Muscle of leg (tissue), 11 donors: ENCODE data around the gene TAS2R3. TPM values are rescaled to one million over a fixed set of nuclear protein-coding genes. Genes with fewer than 3 reads are reported as not detected.
"Not testable (repeated sequence)": the region's sequence is repeated elsewhere in the genome, so short reads cannot be mapped to it uniquely, and the experiment has no call there.

ENCODE experiments used
- DNase-seq: peaks from one replicate; pipeline ENCODE4 v3.0.0; 2013
- H3K27ac ChIP-seq: one replicate; pipeline ENCODE4 v1.5.1; 2013; ENCODE audit warnings: mild to moderate bottlenecking, low read length, control low read depth
- H3K27me3 ChIP-seq: one replicate; pipeline ENCODE4 v1.6.1; 2013; ENCODE audit warnings: low read length; ENCODE audit not compliant: control insufficient read depth, insufficient read depth
- H3K36me3 ChIP-seq: one replicate; pipeline ENCODE4 v1.6.1; 2013; ENCODE audit warnings: low read length; ENCODE audit not compliant: control insufficient read depth, insufficient read depth
- H3K4me1 ChIP-seq: one replicate; pipeline ENCODE4 v1.6.1; 2013; ENCODE audit warnings: low read length; ENCODE audit not compliant: control insufficient read depth, insufficient read depth
- H3K4me3 ChIP-seq: one replicate; pipeline ENCODE4 v1.5.1; 2013; ENCODE audit warnings: low read length, control low read depth
- H3K9me3 ChIP-seq: replicated peaks from 2 replicates; pipeline ENCODE4 v1.6.1; 2013; ENCODE audit warnings: low read depth, low read length; ENCODE audit not compliant: control insufficient read depth
- WGBS: methylation state at CpG from one replicate; pipeline ENCODE4 v1.1.5; 2013; ENCODE audit warnings: missing lambda C conversion rate; ENCODE audit not compliant: insufficient coverage; 5-methylcytosine and 5-hydroxymethylcytosine counted together
- polyA plus RNA-seq, 8 donors: library from polyadenylated mRNA; unstranded; fragments of 120-200 nt; gene quantifications; one replicate each; pipeline versions ENCODE4 v1.2.1 to v1.2.3, GENCODE V29; 2013; ENCODE audit warnings: inconsistent platforms in 1 of 8, low replicate concordance in 1 of 8; ENCODE audit not compliant: insufficient read length in 8 of 8, insufficient read depth in 1 of 8
- total RNA-seq: library from RNA; stranded (reverse); fragments of 120-200 nt; gene quantifications from one replicate; pipeline ENCODE4 v1.2.4, GENCODE V29; 2013

TAS2R3 gene
- total and polyA plus RNA-seq, 9 donors, result 0.12 to 1.5 (median 0.44) TPM; not detected in 1

DNA sequence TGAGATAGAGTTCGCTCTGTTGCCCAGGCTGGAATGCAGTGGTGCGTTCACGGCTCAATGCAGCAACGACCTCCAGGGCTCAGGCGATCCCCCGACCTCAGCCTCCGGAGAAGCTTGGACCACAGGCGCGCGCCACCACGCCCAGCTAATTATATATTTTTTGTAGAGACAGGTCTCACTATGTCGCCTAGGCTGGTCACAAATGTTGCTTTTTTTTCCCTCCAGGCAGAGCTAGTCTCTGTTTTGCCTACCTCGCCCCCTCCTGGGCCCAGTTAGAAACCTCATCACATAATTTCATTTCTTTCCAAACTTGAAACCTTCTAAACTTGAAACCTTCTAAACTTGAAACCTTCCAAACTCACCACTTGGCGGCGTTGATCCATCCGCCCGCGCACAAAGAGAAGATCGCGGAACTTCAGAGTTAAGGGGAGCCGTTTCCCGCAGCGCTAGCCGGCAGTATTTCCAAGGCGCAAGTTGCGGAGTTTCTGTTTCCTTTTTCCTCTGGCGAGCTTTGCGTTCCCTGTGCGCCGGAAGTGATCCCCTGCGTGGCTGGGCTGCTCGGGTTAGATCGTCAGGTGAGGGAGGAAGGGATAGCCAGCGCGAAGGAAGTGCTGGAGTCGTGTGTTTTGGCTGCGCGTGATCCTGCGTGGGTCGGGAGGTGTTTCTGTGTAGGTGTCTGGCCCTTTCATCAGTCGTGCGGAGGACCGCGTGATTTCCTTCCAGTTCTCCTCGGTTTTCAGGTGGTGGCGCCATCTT is 25.9 kb upstream of the TAS2R3 start, which contains the start of gene SSBP1:
TSS of gene SSBP1 (plus strand) at position 523 of the 756 bp plus-strand sequence. CDS start 809 bp downstream, outside the sequence.
- DNase-seq, result peak; percentile 99
- Histone ChIP-seq H3K27me3 (no peaks in the 10 kb centered on the region), H3K36me3 (peaks cover 10% of the 10 kb centered on the region), H3K4me3 (peak within 1 kb of the TSS; percentile 88), H3K27ac (peak within 1 kb of the TSS; percentile 88), H3K9me3 (no peaks in the 10 kb centered on the region), H3K4me1 (peaks cover 3% of the 10 kb centered on the region)
- 5% methylated on average over 29 of the region's 46 CpGs for WGBS

DNA sequence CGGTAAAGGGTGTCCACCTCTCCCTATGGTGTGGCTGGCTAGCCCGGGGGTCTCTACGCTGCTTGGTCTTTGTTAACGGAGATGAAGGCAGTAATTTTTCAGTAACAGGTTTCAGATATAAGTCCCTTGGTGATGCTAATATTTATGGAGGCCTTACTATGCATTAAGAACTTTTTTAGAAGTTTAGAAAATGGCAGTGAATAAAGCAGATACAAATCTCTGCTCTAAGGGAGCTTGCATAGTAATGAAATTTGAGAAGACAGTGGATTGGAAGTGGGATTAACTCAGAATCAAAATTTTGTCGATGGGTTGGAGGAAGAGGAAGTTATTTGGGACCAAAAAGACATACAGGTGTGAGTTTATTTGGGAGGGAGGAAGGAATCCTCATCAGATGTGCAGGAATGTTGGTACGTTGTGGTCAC is 25.3 kb upstream of the TAS2R3 start:
- Histone ChIP-seq H3K36me3 (peaks cover 16% of the 10 kb centered on the region), H3K9me3 (no peaks in the 10 kb centered on the region), H3K27me3 (no peaks in the 10 kb centered on the region), H3K27ac (peak overlapping the region; percentile 88), H3K4me1 (peaks cover 3% of the 10 kb centered on the region), H3K4me3 (peak overlapping the region; percentile 88)
- 0% methylated on average over 4 of the region's 6 CpGs for WGBS
- no peak for DNase-seq

DNA sequence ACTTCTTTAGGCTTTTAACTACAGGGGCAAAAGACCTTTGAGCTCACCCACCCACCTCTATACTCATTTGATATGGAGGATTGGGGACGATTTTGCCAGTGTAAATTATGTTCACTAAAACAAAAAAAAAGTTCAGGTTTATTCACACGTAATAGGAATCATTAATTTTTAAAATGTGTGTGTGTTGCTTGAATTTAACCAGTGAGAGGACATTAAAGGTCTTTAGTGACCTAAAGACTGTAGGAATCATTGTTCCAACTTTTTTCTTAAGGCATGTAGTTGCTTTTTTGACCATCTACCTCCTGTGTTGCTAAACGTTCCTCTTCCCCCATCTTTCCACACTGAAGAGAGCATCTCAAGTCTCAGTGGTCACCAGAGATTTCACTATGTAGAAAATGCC is 24.6 kb upstream of the TAS2R3 start:
- H3K27ac ChIP-seq, result no peak overlapping the region
- 70% methylated on average over 1 of the region's 3 CpGs for WGBS
- H3K9me3 ChIP-seq, result no peaks in the 10 kb centered on the region
- no peak for DNase-seq
- no peaks in the 10 kb centered on the region for H3K27me3 ChIP-seq
- no peak overlapping the region for H3K4me3 ChIP-seq
- H3K4me1 ChIP-seq, result peaks cover 3% of the 10 kb centered on the region
- H3K36me3 ChIP-seq, result peaks cover 21% of the 10 kb centered on the region

DNA sequence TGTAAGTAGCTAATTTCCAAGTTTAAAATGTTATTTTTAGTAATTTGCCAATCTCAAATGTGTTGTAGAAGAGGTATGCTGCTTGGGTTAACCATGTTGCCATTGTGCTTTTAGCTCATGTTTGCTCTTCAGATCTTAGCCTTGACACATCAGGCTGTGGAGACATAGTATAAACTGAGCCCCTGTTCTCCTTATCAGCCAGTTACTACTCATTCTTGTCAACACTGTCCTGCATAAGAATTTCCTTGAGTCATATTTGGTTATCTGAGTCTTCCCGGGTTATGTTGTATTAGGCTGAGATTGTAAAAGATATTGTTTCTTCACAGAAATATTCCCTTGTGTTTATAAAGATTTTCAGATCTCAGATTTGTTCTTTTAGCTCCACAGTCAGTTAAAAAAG is 21.7 kb upstream of the TAS2R3 start:
- no peak for DNase-seq
- Histone ChIP-seq H3K9me3 (no peaks in the 10 kb centered on the region), H3K36me3 (peaks cover 29% of the 10 kb centered on the region), H3K27ac (no peak overlapping the region), H3K27me3 (no peaks in the 10 kb centered on the region), H3K4me3 (no peak overlapping the region), H3K4me1 (peaks cover 2% of the 10 kb centered on the region)
- no CpG with 5 or more reads among the region's 1 CpG for WGBS

DNA sequence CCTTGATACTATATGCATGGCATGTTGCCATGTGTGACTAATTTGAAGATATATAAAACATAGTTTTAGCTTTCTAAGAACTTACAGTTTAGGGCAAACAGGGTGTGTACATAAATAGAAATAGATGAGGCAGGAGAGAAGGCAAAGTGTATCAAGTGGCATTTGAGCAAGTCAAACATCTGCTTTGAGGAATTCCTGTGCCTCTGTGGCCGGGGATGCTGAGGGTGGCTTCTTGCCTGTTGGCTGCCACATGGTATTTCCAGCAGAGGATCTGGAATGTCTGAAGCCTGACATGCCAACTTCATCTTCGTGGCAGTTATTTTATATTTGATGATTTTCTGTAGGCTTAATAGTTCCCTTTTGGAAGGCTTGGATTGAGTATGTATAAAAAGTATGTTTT is 19.8 kb upstream of the TAS2R3 start:
- H3K36me3 ChIP-seq, result peaks cover 35% of the 10 kb centered on the region
- no peaks in the 10 kb centered on the region for H3K27me3 ChIP-seq
- WGBS, result 89% methylated on average over 1 of the region's 2 CpGs
- H3K4me1 ChIP-seq, result no peaks in the 10 kb centered on the region
- H3K9me3 ChIP-seq, result no peaks in the 10 kb centered on the region
- H3K27ac ChIP-seq, result no peak overlapping the region
- no peak for DNase-seq
- H3K4me3 ChIP-seq, result no peak overlapping the region

DNA sequence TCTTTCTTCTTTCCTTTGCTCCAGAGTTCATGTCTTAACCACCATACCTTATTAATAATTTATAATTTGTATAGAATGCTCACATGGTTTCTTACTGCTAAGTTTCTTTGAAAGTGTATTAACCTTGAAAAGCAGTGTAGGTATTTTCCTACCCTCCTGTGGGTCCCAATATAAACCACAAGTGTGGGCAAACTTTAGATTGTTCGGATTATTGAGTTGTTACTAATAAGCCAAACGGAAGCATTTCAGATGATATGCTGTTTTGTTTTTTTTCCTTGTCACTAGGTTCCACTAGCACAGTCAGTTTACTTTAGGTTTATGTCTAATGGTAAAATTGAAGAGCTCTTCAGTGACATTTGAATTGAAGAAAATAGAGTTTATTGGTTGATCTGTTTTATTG is 15.5 kb upstream of the TAS2R3 start:
- H3K27me3 ChIP-seq, result no peaks in the 10 kb centered on the region
- no peak overlapping the region for H3K27ac ChIP-seq
- H3K4me3 ChIP-seq, result no peak overlapping the region
- no peaks in the 10 kb centered on the region for H3K4me1 ChIP-seq
- H3K9me3 ChIP-seq, result peaks cover 22% of the 10 kb centered on the region
- no peak for DNase-seq
- peaks cover 61% of the 10 kb centered on the region for H3K36me3 ChIP-seq
- no CpG with 5 or more reads among the region's 2 CpGs for WGBS

DNA sequence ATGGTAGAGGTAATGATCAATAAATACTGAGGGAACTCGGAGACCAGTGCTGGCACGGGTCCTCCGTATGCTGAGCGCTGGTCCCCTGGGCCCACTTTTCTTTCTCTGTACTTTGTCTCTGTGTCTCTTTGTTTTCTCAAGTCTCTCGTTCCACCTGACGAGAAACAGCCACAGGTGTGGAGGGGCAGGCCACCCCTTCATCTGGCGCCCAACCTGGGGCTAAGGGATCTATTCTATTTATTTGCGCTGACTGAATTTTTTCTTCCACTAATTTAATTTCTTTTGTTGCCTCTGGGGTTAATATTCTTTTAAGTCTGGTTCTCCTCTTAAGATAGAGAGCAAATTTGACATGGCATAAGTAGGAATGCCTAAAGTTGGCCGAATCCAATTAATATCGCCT is 12.0 kb upstream of the TAS2R3 start:
- H3K27me3 ChIP-seq, DNase-seq, H3K27ac ChIP-seq, H3K4me3 ChIP-seq, H3K4me1 ChIP-seq: not testable (repeated sequence)
- 98% methylated on average over 6 of the region's 10 CpGs for whole genome bisulfite sequencing
- H3K9me3 ChIP-seq, result peaks cover 22% of the 10 kb centered on the region
- H3K36me3 ChIP-seq, result peaks cover 60% of the 10 kb centered on the region

DNA sequence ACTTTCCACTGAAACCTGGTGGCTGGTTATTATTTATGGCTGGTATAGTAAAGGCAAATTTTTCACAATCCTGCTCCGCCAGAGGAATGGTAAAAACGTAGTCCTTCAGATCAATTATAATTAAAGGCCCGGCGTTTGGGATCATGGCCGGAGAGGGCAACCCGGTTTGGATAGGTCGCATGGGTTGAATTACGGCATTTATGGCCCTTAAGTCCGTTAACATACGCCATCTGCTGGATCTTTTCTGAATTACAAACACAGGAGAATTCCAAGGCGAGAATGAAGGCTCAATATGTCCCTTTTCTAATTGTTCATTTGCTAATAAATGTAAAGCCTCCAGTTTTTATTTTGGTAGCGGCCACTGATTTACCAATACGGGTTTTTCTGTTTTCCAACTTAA is 11.3 kb upstream of the TAS2R3 start:
- Histone ChIP-seq H3K27ac (no peak overlapping the region), H3K27me3 (no peaks in the 10 kb centered on the region), H3K9me3 (peaks cover 22% of the 10 kb centered on the region), H3K36me3 (peaks cover 64% of the 10 kb centered on the region), H3K4me3 (no peak overlapping the region), H3K4me1 (no peaks in the 10 kb centered on the region)
- WGBS, result 96% methylated on average over 9 of the region's 13 CpGs
- DNase-seq, result no peak

DNA sequence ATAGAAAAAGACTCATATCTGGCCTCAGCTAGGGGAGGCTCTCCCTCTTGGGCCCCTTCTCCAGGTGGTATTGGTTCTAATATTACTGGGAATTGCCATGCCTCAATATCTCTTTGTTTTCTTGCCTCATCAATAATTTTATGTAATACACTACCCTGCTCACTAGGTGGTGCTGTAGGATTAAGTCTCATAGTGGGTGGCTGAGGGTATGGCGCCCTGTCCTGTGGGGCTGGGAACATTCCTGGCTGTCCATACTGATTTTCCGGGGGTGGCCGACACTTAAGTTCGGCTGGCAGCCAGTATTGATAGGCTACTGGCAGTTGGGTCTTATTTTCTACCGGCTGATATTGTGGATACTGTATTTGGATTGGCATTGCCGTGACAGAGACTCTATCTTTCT is 9.0 kb upstream of the TAS2R3 start:
- Histone ChIP-seq H3K4me1 (no peaks in the 10 kb centered on the region), H3K9me3 (peaks cover 22% of the 10 kb centered on the region), H3K27ac (no peak overlapping the region), H3K27me3 (no peaks in the 10 kb centered on the region), H3K4me3 (no peak overlapping the region), H3K36me3 (peaks cover 60% of the 10 kb centered on the region)
- 92% methylated on average over 4 of the region's 6 CpGs for WGBS
- DNase-seq, result no peak

DNA sequence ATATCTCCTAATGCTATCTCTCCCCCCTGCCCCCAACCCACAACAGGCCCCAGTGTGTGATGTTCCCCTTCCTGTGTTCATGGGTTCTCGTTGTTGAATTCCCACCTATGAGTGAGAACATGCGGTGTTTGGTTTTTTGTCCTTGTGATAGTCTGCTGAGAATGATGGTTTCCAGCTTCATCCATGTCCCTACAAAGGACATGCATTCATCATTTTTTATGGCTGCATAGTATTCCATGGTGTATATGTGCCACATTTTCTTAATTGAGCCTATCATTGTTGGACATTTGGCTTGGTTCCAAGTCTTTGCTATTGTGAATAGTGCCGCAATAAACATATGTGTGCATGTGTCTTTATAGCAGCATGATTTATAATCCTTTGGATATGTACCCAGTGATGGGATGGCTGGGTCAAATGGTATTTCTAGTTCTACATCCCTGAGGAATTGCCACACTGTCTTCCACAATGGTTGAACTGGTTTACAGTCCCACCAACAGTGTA is 6.2 kb downstream of the TAS2R3 start:
- H3K27me3 ChIP-seq, H3K27ac ChIP-seq, H3K4me3 ChIP-seq, DNase-seq, H3K36me3 ChIP-seq, H3K9me3 ChIP-seq, H3K4me1 ChIP-seq: not testable (repeated sequence)
- WGBS, result no CpG with 5 or more reads among the region's 3 CpGs
